GM18520 (cell line): ENCODE measurements around the gene ZNF414.

Experiments used
- ATAC-seq: cut with Tn5 transposase; IDR thresholded peaks from one replicate; pipeline ENCODE4 v1.9.1; 2021; ENCODE audit not compliant: unreplicated experiment

The ZNF414 gene

DNA sequence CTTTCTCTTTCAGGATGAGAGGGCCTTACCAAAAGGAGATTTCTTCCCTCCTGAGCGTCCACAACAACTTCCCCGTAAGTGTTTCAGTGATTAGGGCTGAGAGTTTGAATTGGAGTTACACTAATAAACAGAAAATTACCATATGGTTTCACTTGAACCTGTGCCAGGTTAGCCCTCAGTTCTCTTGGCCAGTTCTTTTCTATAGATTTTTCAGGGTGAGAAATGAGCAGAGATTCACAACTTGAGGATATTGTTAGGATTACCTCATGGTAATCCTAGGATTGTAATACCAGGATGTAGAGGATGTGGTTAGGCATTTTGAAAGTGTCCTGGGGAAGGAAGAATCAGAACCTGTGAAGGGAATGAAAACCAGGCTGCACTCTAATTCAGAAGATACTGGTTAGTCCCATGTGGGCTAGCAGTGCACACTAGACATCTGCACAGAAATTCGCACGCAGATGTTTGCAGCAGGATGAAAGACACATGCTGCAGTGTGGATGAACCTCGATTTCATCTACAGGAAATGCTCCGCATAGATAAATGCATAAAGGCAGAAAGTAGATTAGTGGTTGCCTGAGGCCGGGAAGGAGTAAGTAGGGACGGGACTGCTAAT lies 45.1 kb downstream of the ZNF414 start:
- no peak for ATAC-seq

DNA sequence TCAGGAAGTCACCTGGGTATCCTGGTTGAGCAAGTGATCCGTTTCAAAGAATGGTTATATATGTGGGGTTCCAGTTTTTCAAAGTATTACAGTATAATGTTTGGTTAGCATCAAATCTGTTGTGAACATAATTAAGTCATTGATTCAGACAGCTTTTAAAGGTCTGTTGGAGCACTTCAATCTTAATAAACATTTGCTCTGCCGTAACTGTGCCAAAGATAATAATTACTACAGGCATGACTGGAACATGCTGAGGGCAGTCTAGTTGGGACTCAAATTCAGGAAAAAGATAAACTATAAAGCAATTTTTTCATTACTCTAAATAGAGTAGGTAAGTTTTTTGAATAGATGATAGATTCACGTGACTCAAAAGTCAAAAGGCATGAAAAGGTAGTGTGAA lies 45.8 kb downstream of the ZNF414 start:
- no peak for ATAC-seq

DNA sequence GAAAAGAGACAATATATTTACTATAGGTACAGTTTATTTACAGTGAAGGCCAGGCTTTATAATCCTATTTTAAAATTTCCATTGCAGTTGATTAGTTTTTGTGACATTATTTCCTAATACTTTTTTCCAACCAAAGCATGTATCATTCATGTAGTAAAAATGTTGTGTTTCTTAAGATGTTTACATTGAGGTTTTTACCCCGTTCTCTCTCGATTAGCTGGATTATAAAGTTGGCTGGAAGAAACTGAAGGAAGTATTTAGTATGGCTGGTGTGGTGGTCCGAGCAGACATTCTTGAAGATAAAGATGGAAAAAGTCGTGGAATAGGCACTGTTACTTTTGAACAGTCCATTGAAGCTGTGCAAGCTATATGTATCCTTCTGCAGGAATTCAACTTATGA lies 47.9 kb downstream of the ZNF414 start:
- ATAC-seq = no peak

DNA sequence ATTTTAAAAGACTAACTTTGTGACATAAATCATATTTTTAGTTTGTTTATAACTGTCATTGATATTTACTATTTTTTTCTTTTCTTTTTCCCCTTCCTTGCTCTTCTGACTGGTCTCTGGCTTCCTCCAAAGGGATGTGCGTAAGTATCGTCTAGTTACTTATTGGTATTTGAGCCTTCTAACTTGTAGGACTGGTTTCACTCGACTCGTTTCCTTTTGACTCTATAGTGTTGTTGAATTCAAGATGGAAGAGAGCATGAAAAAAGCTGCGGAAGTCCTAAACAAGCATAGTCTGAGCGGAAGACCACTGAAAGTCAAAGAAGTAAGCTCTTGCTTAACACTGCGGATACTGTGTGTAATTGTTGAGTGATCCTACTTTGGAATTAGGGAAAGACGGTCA lies 50.6 kb downstream of the ZNF414 start:
- ATAC-seq = no peak

DNA sequence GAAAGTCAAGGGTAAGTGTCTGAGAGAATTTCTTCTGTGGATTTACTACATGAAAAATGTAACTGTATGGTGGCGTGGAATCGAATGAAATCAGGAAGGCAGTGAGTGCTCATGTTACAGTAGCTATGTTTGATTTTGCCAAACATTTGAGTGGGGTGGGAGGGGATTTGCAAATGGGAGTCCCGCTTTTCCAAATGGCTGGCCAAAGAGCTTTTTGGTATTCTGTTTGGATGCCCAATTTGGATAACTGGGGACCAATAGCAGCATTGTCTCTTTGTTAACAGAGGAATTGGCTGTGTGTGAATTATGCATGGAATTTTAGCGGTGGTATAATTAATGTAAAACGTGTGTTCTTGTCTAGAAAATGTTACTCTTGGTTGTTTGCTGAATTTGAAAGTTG lies 51.4 kb downstream of the ZNF414 start:
- no peak for ATAC-seq

DNA sequence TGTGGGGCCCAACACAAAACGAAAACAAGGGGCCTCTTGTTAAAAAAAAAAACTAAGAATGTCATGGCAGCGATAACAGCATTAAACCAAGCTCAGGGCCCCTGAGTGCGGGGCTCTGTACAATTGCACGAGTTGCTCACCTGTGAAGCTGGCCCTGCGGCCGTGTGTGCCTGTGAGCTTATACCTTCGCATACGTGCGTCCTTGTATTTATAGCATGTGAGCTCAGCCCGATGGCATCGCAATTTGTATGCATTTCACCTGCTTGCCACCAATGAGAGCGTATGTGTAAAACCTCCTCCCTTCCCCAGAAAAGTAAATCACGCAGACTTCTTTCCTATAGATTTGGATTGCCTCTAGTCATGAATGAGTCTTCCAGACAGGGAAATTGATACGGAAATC lies 52.1 kb downstream of the ZNF414 start:
- ATAC-seq = no peak

DNA sequence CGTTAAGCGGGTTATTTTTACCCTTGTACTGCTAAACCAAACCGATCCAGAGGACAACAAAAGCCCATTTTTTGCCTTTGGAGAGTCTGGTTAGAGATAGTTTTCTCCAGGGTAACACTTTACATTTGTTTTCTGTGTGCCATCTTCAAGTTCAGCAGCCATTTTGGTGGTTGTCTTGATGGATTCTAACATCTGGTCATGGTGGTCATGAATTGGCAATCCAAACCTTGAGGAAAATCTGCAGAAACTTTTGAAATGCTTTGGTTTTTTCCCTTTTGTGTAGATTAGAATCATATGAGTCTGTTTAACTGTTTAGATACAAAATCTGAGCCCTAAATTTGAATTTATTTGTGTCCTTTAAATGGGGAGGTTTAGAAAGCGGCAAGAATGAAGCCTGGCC lies 52.6 kb downstream of the ZNF414 start:
- no peak for ATAC-seq

DNA sequence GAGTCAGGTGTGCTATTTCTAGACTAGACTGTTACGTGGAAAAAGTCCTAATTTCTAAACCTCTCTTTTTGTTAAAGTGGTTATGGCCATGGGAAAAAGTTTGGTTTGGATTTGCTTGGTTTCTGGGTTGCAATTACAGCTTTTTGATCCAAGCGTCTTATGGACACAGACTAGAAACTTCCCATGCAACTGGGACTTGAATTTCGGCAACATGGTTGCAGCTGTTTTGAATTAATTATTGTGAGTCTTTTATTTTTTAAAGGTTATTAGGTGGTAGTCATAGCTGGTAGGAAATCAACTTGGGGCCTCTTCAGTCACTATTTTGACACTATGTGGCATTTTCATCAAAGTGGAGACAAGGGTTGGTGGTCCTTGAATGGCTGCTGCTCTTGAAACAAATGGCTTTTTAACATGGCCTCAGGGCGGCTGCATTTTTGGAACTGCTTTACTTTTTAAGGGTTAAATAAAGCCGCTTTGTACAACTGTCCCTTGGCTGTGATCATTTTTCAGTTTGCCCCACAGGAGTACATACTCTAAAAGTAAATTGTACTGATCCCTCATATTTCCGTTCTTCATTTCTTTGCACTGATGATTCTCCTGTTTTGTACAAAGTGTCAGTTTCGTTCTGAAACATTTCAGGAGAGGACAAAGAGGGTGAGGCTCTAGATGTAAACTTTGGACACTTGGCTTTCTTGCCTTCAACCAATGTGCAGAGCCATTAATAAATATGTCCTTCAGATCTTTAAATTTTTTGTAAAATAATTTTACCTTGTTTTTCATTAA lies 53.3 kb downstream of the ZNF414 start:
- ATAC-seq = no peak
